ENCODE data around the gene MAML3.

DNA sequence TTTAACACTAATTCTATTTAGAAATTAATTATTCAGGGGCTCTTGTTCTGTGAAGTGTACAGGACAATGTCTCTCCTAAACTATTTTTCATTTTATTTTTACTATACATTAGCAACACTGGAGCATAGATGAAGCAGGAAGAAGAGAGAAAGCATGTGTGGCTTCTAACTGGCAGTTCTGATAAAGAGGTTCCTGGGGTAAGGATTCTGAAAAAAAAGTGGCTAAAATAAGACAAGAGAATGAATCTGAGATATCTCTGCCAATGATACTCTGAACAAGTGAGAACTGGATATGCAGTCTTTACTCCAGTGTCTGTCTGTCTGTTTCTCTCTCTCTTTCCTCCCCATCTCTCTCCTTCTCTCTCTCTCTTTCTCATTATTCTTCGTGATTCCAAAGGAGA lies 125.9 kb downstream of the MAML3 start:
- no peak for TF ChIP-seq FOXM1 (IDR thresholded peaks at IDR 0.05; ENCODE audit: borderline replicate concordance)
- TF ChIP-seq SP1 (IDR thresholded peaks at IDR 0.05), result no peak
- no peak for TF ChIP-seq SUZ12 (IDR thresholded peaks at IDR 0.05)
- TF ChIP-seq HDGF (IDR thresholded peaks at IDR 0.05; ENCODE audit: borderline replicate concordance), result no peak
- TF ChIP-seq BHLHE40 (IDR thresholded peaks at IDR 0.05; ENCODE audit: borderline replicate concordance), result no peak
- no peak for TF ChIP-seq TARDBP (IDR thresholded peaks at IDR 0.05)
- no peak for TF ChIP-seq FOXA1 (IDR thresholded peaks at IDR 0.05)
- TF ChIP-seq FOXK2 (IDR thresholded peaks at IDR 0.05), result no peak
- no peak for TF ChIP-seq ARNT (IDR thresholded peaks at IDR 0.05)
